Liver (tissue), 9 donors: ENCODE results near the gene ADAM11. TPM values are rescaled to one million over a fixed set of nuclear protein-coding genes. Genes with fewer than 3 reads are reported as not detected.
A peak's percentile ranks its signal among the peaks of the same experiment; 100 is the strongest.

Experiments used
- DNase-seq: peaks from one replicate; pipeline ENCODE4 v3.0.0-alpha.2; 2017; ENCODE audit warnings: low spot score
- H3K27ac ChIP-seq, 2 donors: one replicate each; pipeline ENCODE4 v1.7.0; 2013; ENCODE audit warnings: inconsistent platforms in 2 of 2, low read length in 2 of 2, control low read depth in 1 of 2, low read depth in 1 of 2, mild to moderate bottlenecking in 1 of 2
- H3K27me3 ChIP-seq, 4 donors: one replicate each; pipeline versions ENCODE4 v1.6.1 to v1.7.0; 2013; ENCODE audit warnings: low read length in 3 of 4, inconsistent platforms in 1 of 4, mild to moderate bottlenecking in 1 of 4, moderate library complexity in 1 of 4; ENCODE audit not compliant: control insufficient read depth in 4 of 4, insufficient read depth in 4 of 4
- H3K36me3 ChIP-seq, 4 donors: one replicate each; pipeline versions ENCODE4 v1.6.1 to v1.7.0; 2013; ENCODE audit warnings: low read length in 3 of 4, mild to moderate bottlenecking in 3 of 4, low read depth in 1 of 4, moderate library complexity in 1 of 4; ENCODE audit not compliant: control insufficient read depth in 4 of 4, insufficient read depth in 3 of 4
- H3K4me1 ChIP-seq, 4 donors: one replicate each; pipeline versions ENCODE4 v1.6.1 to v1.7.0; 2013; ENCODE audit warnings: low read length in 3 of 4, mild to moderate bottlenecking in 3 of 4, moderate library complexity in 1 of 4; ENCODE audit not compliant: control insufficient read depth in 4 of 4, insufficient read depth in 4 of 4
- H3K4me3 ChIP-seq, 3 donors: one replicate each; pipeline versions ENCODE4 v1.6.1 to v1.7.0; 2013; ENCODE audit warnings: low read length in 3 of 3, control low read depth in 1 of 3, low read depth in 1 of 3, mild to moderate bottlenecking in 1 of 3
- H3K9ac ChIP-seq, 2 donors: one replicate each; pipeline ENCODE4 v1.7.0; 2013; ENCODE audit warnings: low read length in 2 of 2, mild to moderate bottlenecking in 2 of 2, moderate library complexity in 2 of 2, control low read depth in 1 of 2, low read depth in 1 of 2
- H3K9me3 ChIP-seq, 4 donors: one replicate each; pipeline versions ENCODE4 v1.6.1 to v1.7.0; 2013; ENCODE audit warnings: low read length in 3 of 4; ENCODE audit not compliant: control insufficient read depth in 4 of 4
- ATF3 ChIP-seq: IDR thresholded peaks from 2 replicates; pipeline ENCODE4 v1.6.1; 2016; ENCODE audit warnings: antibody characterized with exemption
- CTCF ChIP-seq: fragments of 150-350 bp; IDR thresholded peaks from 2 replicates; pipeline ENCODE4 v1.5.1; 2017; ENCODE audit warnings: improper control_type of control experiment, low read depth, low read length; ENCODE audit not compliant: missing input control
- EGR1 ChIP-seq, 2 donors: IDR thresholded peaks; 2 replicates each; pipeline ENCODE4 v1.6.1; 2016 to 2018; ENCODE audit warnings: antibody characterized with exemption in 2 of 2, low read depth in 2 of 2
- FOXA2 ChIP-seq: IDR thresholded peaks from 2 replicates; pipeline ENCODE4 v1.6.1; 2016; ENCODE audit warnings: antibody characterized with exemption
- GABPA ChIP-seq, 2 donors: IDR thresholded peaks in 1 of 2; conservative IDR thresholded peaks in 1 of 2; 2 replicates each; pipeline ENCODE4 v1.6.1; 2016; ENCODE audit warnings: antibody characterized with exemption in 2 of 2, mild to moderate bottlenecking in 1 of 2, moderate library complexity in 1 of 2
- HNF4A ChIP-seq, 2 donors: conservative IDR thresholded peaks; 2 replicates each; pipeline ENCODE4 v1.6.1; 2016; ENCODE audit warnings: antibody characterized with exemption in 2 of 2, mild to moderate bottlenecking in 2 of 2
- HNF4G ChIP-seq: IDR thresholded peaks from 2 replicates; pipeline ENCODE4 v1.6.1; 2016; ENCODE audit warnings: antibody characterized with exemption
- JUND ChIP-seq, 2 donors: IDR thresholded peaks; 2 replicates each; pipeline ENCODE4 v1.6.1; 2016; ENCODE audit warnings: antibody characterized with exemption in 2 of 2
- NR2F2 ChIP-seq: IDR thresholded peaks from 2 replicates; pipeline ENCODE4 v1.6.1; 2016; ENCODE audit warnings: antibody characterized with exemption
- RAD21 ChIP-seq, 2 donors: IDR thresholded peaks; 2 replicates each; pipeline ENCODE4 v1.6.1; 2016; ENCODE audit warnings: antibody characterized with exemption in 2 of 2, mild to moderate bottlenecking in 2 of 2
- REST ChIP-seq: IDR thresholded peaks from 2 replicates; pipeline ENCODE4 v1.6.1; 2016; ENCODE audit warnings: antibody characterized with exemption, mild to moderate bottlenecking
- RXRA ChIP-seq, 2 donors: IDR thresholded peaks; 2 replicates each; pipeline ENCODE4 v1.6.1; 2017 to 2018; ENCODE audit warnings: antibody characterized with exemption in 2 of 2, mild to moderate bottlenecking in 1 of 2
- SP1 ChIP-seq: IDR thresholded peaks from 2 replicates; pipeline ENCODE4 v1.6.1; 2018; ENCODE audit warnings: antibody characterized with exemption, mild to moderate bottlenecking
- TAF1 ChIP-seq: conservative IDR thresholded peaks from 2 replicates; pipeline ENCODE4 v1.6.1; 2016; ENCODE audit warnings: antibody characterized with exemption, mild to moderate bottlenecking
- YY1 ChIP-seq: IDR thresholded peaks from 2 replicates; pipeline ENCODE4 v1.6.1; 2016; ENCODE audit warnings: antibody characterized with exemption, mild to moderate bottlenecking
- ZBTB33 ChIP-seq: IDR thresholded peaks from 2 replicates; pipeline ENCODE4 v1.6.1; 2016; ENCODE audit warnings: antibody characterized with exemption
- WGBS: extraction: QIAGEN DNeasy Blood & Tissue Kit; methylation state at CpG from one replicate; pipeline ENCODE4 v1.1.7; 2013; 5-methylcytosine and 5-hydroxymethylcytosine counted together
- polyA plus RNA-seq, 2 donors: library from polyadenylated mRNA; stranded (reverse) in 1 of 2; unstranded in 1 of 2; fragments of 200-250 nt in 1 of 2; fragments of >200 nt in 1 of 2; fragmentation: Nextera tagmentation in 1 of 2; extraction: Ambion mirVana in 1 of 2; gene quantifications; one replicate each; pipeline versions ENCODE4 v1.2.1 to v1.2.3, GENCODE V29; 2013 to 2015
- total RNA-seq, 2 donors: library from RNA; depleted of rRNA; stranded (reverse); fragments of >200 nt; gene quantifications; one replicate each; pipeline ENCODE4 v1.2.3, GENCODE V29; 2014
- donor health status: healthy.
- donor health status: healthy.
- donor health status: healthy.
- donor health status: healthy.
- donor health status: healthy.

ADAM11 gene
- total and polyA plus RNA-seq, 4 donors: 0.06 to 1.1 (median 0.08) TPM; not detected in 1

GRCh38 chr17:44759086-44759915 is 513 bp downstream of the ADAM11 start:
- TF ChIP-seq RAD21 (IDR thresholded peaks at IDR 0.05) (no peak), FOXA2 (no peak), NR2F2 (no peak), ATF3 (no peak), REST (no peak), RXRA (IDR thresholded peaks at IDR 0.05) (no peak), TAF1 (no peak), HNF4G (no peak), GABPA (IDR thresholded peaks at IDR 0.05 in 1 of 2, conservative IDR thresholded peaks at IDR 0.05 in 1 of 2) (no peak), JUND (IDR thresholded peaks at IDR 0.05) (no peak), SP1 (no peak), YY1 (no peak), ZBTB33 (no peak), CTCF (no peak), EGR1 (IDR thresholded peaks at IDR 0.05; ENCODE audit: low read depth in 2 of 2) (no peak), HNF4A (conservative IDR thresholded peaks at IDR 0.05) (no peak)
- no peaks in the 10 kb centered on the region for H3K9me3 ChIP-seq
- H3K4me1 ChIP-seq: peaks cover 3 to 10% (median 4%) of the 10 kb centered on the region in 4 donors
- H3K4me3 ChIP-seq: peak overlapping the region in 1 of 3 donors; percentile 59
- no peak overlapping the region for H3K9ac ChIP-seq
- WGBS: 9% methylated on average over 60 of the region's 60 CpGs
- DNase-seq: peak; percentile 31
- no peak overlapping the region for H3K27ac ChIP-seq
- no peaks in the 10 kb centered on the region for H3K36me3 ChIP-seq
- H3K27me3 ChIP-seq: peaks cover 0 to 7% (median 2%) of the 10 kb centered on the region in 4 donors
